Endothelial cell of umbilical vein (primary cell): ENCODE data around the gene ZNF311. TPM values are rescaled to one million over a fixed set of nuclear protein-coding genes. Genes with fewer than 3 reads are reported as not detected.

Source experiments
- BruUV-seq: library from RNA; stranded (reverse); fragments of 400-500 nt; replicated peaks from 2 replicates; lab custom pipeline; 2021; lab: Mats Ljungman, UMichigan
- CTCF ChIA-PET: fragments of 300-600, 350-600 bp; sonication (Branson Sonifier 250); formaldehyde crosslinking; loops from one replicate; lab custom pipeline; 2021; ENCODE audit warnings: antibody characterized with exemption, inconsistent platforms; lab: Charles Lee
- POLR2A ChIA-PET: fragments of 300-600, 350-600 bp; sonication (Branson Sonifier 250); formaldehyde crosslinking; loops from one replicate; lab custom pipeline; 2021; ENCODE audit warnings: antibody characterized with exemption, inconsistent platforms; lab: Charles Lee
- DNase-seq: peaks from one replicate; pipeline ENCODE4 v3.0.0-alpha.2; 2011; ENCODE audit warnings: low read depth, low spot score
- FAIRE-seq: peaks from 2 replicates; lab custom pipeline; 2011; peaks lifted over from hg19 to GRCh38; lab: Jason Lieb, UNC
- H2AFZ ChIP-seq: 2 replicates; pipeline ENCODE4 v1.6.0; 2012; ENCODE audit warnings: low read depth, low read length, control low read depth, inconsistent platforms
- H3K27ac ChIP-seq: 2 replicates; pipeline ENCODE4 v1.5.1; 2011; ENCODE audit warnings: low read depth, mild to moderate bottlenecking, control low read depth, low read length, moderate library complexity; ENCODE audit not compliant: insufficient read depth
- H3K27me3 ChIP-seq, 2 experiments: 2 replicates each; pipeline versions ENCODE4 v1.6.0 to v1.6.1; 2011; ENCODE audit warnings: low read length in 2 of 2, mixed read lengths in 1 of 2; ENCODE audit not compliant: control insufficient read depth in 2 of 2, insufficient read depth in 2 of 2
- H3K36me3 ChIP-seq, 2 experiments: 2 replicates in 1 of 2; 3 replicates in 1 of 2; pipeline ENCODE4 v1.5.1; 2011; ENCODE audit warnings: low read length in 2 of 2, mild to moderate bottlenecking in 1 of 2, moderate library complexity in 1 of 2; ENCODE audit not compliant: control insufficient read depth in 2 of 2, insufficient read depth in 2 of 2; ENCODE audit errors: extremely low read depth in 1 of 2
- H3K4me1 ChIP-seq: 3 replicates; pipeline ENCODE4 v1.5.1; 2011; ENCODE audit warnings: mild to moderate bottlenecking, low read length; ENCODE audit not compliant: control insufficient read depth, insufficient read depth; ENCODE audit errors: extremely low read depth
- H3K4me2 ChIP-seq: 2 replicates; pipeline ENCODE4 v1.6.1; 2011; ENCODE audit warnings: low read length, control low read depth, mixed read lengths; ENCODE audit not compliant: insufficient read depth
- H3K4me3 ChIP-seq, 3 experiments: fragments of 200-600 bp in 1 of 3; sonication (generic), shearing (Covaris generic) in 1 of 3; replicated peaks in 1 of 3; 2 replicates each; pipeline ENCODE4 v1.5.1; 2011 to 2016; ENCODE audit warnings: control low read depth in 3 of 3, low read length in 3 of 3, mild to moderate bottlenecking in 2 of 3, inconsistent platforms in 1 of 3, low read depth in 1 of 3, moderate library complexity in 1 of 3; ENCODE audit not compliant: insufficient read depth in 1 of 3
- H3K79me2 ChIP-seq: 2 replicates; pipeline ENCODE4 v1.6.0; 2012; ENCODE audit warnings: low read length, inconsistent platforms; ENCODE audit not compliant: control insufficient read depth, insufficient read depth
- H3K9ac ChIP-seq: replicated peaks from 2 replicates; pipeline ENCODE3; 2011; ENCODE audit warnings: low read length, control low read depth; ENCODE audit not compliant: insufficient read depth; ENCODE audit errors: extremely low read depth
- H3K9me1 ChIP-seq: replicated peaks from 3 replicates; pipeline ENCODE4 v1.6.0; 2011; ENCODE audit warnings: mild to moderate bottlenecking, low read length; ENCODE audit not compliant: control insufficient read depth, insufficient read depth; ENCODE audit errors: extremely low read depth
- H3K9me3 ChIP-seq: replicated peaks from 2 replicates; pipeline ENCODE4 v1.5.1; 2012; ENCODE audit warnings: low read length, inconsistent platforms; ENCODE audit not compliant: control insufficient read depth, insufficient read depth
- H4K20me1 ChIP-seq: replicated peaks from 2 replicates; pipeline ENCODE3; 2011; ENCODE audit warnings: mild to moderate bottlenecking, low read length; ENCODE audit not compliant: control insufficient read depth, insufficient read depth; ENCODE audit errors: extremely low read depth
- CTCF ChIP-seq, 2 donors: IDR thresholded peaks; 1 replicate in 1 of 2; 2 replicates in 1 of 2; pipeline ENCODE4 v1.5.1; 2011; ENCODE audit warnings: low read length in 2 of 2, mild to moderate bottlenecking in 2 of 2, moderate library complexity in 2 of 2, control low read depth in 1 of 2, inconsistent platforms in 1 of 2, low read depth in 1 of 2; ENCODE audit not compliant: insufficient read depth in 1 of 2; ENCODE audit errors: extremely low read depth in 1 of 2
- EZH2 ChIP-seq: IDR thresholded peaks from 2 replicates; pipeline ENCODE4 v1.6.1; 2012; ENCODE audit warnings: borderline replicate concordance, low read depth, mild to moderate bottlenecking, moderate library complexity, low read length, inconsistent platforms; ENCODE audit not compliant: severe bottlenecking
- GATA2 ChIP-seq: IDR thresholded peaks from 2 replicates; pipeline ENCODE4 v1.7.0; 2011; ENCODE audit warnings: low read depth, mild to moderate bottlenecking, moderate library complexity, mixed read lengths, low read length; ENCODE audit not compliant: insufficient read length, insufficient read depth
- JUN ChIP-seq: IDR thresholded peaks from 2 replicates; pipeline ENCODE4 v1.6.1; 2011; ENCODE audit warnings: borderline replicate concordance, low read depth; ENCODE audit not compliant: insufficient read length, insufficient read depth
- MAX ChIP-seq: IDR thresholded peaks from 2 replicates; pipeline ENCODE4 v1.6.1; 2011; ENCODE audit not compliant: insufficient read depth, insufficient read length
- MYC ChIP-seq: IDR thresholded peaks from one replicate; pipeline ENCODE4 v1.6.1; 2011; ENCODE audit warnings: mild to moderate bottlenecking, low read depth, low read length
- POLR2A ChIP-seq: IDR thresholded peaks from 2 replicates; pipeline ENCODE4 v1.6.1; 2012; ENCODE audit warnings: low read depth, mild to moderate bottlenecking, control low read depth, low read length
- dilution Hi-C: fragments of 300-500 bp; cut with MboI; formaldehyde crosslinking; loops from one replicate; pipeline ENCODE4 v1.15.0; 2019; ENCODE audit warnings: low sequenced_read_pairs; ENCODE audit not compliant: extremely low pct_ligation_motif_present
- intact Hi-C: fragments of 100-400 bp; cut with micrococcal nuclease; formaldehyde crosslinking; loops from one replicate; pipeline ENCODE4 v1.10.0; 2022
- polyA plus RNA-seq, 4 experiments: library from polyadenylated mRNA; depleted of rRNA in 3 of 4; stranded (reverse) in 3 of 4; unstranded in 1 of 4; fragments of >200 nt; gene quantifications; 2 replicates each; pipeline versions ENCODE4 v1.2.1 to v1.2.3, GENCODE V29; 2011 to 2012; ENCODE audit warnings: missing spikeins in 1 of 4
- total RNA-seq: library from RNA; stranded (reverse); gene quantifications from 2 replicates; pipeline ENCODE4 v1.2.3, GENCODE V29; 2021

The ZNF311 gene
- total and polyA plus RNA-seq, 2 donors (not counting 3 experiments of a cell fraction or from before 2014, with no cell fraction given): 0.26 to 0.35 TPM

GRCh38 chr6:28978133-28978491 is 27.0 kb downstream of the ZNF311 start:
- no TSS peak for BruUV-seq
- intact Hi-C loops (no loop called here), dilution Hi-C loops (no loop called here)
- Histone ChIP-seq H3K36me3 (no peaks in the 10 kb centered on the region), H2AFZ (peak overlapping the region; percentile 33), H3K4me1 (peaks cover 25% of the 10 kb centered on the region), H3K4me2 (no peak overlapping the region), H3K9ac (no peak overlapping the region), H3K27ac (peak overlapping the region; percentile 22), H3K9me1 (no peaks in the 10 kb centered on the region), H3K9me3 (no peaks in the 10 kb centered on the region), H4K20me1 (no peaks in the 10 kb centered on the region), H3K4me3 (no peak overlapping the region), H3K27me3 (no peaks in the 10 kb centered on the region), H3K79me2 (no peaks in the 10 kb centered on the region)
- DNase-seq: no peak
- CTCF ChIA-PET: no interaction called here
- no peak for FAIRE-seq
- POLR2A ChIA-PET: no interaction called here
- TF ChIP-seq EZH2 (no peak), CTCF (IDR thresholded peaks at IDR 0.05; ENCODE audit: extremely low read depth in 1 of 2, insufficient read depth in 1 of 2, low read depth in 1 of 2, low read length in 2 of 2) (no peak), MYC (no peak), GATA2 (no peak), POLR2A (no peak), MAX (no peak), JUN (no peak)
